ENCODE measurements around the gene ZNF827. TPM values are rescaled to one million over a fixed set of nuclear protein-coding genes. Genes with fewer than 3 reads are reported as not detected.

ZNF827 gene
- total and polyA plus RNA-seq, 4 experiments from 2014 or later = 1.4 to 27.3 (median 14.0) TPM

DNA sequence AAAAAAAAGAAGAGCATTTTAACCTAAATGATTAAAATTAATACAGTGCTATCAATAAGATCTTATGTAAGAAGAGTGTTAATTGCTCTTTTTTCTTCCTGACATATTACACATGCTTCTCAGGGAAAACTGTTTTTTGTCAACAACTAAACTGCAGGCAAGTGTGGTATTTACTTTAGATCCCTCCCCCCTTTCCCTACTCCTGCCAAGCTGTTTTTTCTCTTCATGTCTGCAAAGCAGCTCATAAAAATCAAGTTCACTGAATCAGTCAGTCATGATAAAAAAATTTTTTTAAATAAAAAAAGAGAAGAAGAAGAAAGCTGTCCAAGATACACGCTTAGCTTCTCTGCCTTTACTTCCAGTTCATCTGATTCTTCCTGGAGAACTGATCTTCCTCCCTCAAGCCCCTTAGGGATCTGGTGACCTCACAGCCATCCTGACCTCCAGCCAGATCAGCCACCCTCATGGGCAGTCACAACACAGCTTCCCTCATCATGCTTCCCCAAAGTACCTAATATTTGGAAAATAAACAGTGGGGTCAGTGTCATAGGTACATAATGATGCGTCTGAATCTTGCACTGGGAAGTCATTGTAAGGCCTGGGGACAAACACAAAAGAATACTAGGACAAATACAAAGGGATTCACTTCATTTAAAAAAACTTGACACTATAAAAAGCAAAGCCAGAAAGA, 87.0 kb downstream of the ZNF827 start:
- Histone ChIP-seq H3K4me3 (ENCODE audit: low read length in 2 of 2) (no peak overlapping the region), H3K36me3 (ENCODE audit: insufficient read depth, low read length) (no peaks in the 10 kb centered on the region), H3K27ac (ENCODE audit: low read depth, low read length) (no peak overlapping the region), H3K9me3 (ENCODE audit: control insufficient read depth in 1 of 2, low read length in 2 of 2) (no peaks in the 10 kb centered on the region), H3K4me1 (ENCODE audit: insufficient read depth, low read length) (no peaks in the 10 kb centered on the region), H3K27me3 (ENCODE audit: insufficient read depth, low read length) (no peaks in the 10 kb centered on the region)
- H3K4me1 Mint-ChIP-seq = no peaks in the 10 kb centered on the region
- POLR2A ChIA-PET (ENCODE audit: partially characterized antibody) = no interaction called here
- intact Hi-C loops (cut with micrococcal nuclease) = no loop called here
- no peak for DNase-seq
- peaks cover 0 to 2% (median 0%) of the 10 kb centered on the region in 8 donors for H3K9me3 Mint-ChIP-seq
- peak overlapping the region in 1 of 7 donors; percentile 58 for H3K27ac Mint-ChIP-seq
- H3K36me3 Mint-ChIP-seq = peaks cover 23 to 24% of the 10 kb centered on the region in 2 donors
- H3K4me3 Mint-ChIP-seq = no peak overlapping the region
- CTCF ChIA-PET (ENCODE audit: partially characterized antibody) = no interaction called here
- H3K27me3 Mint-ChIP-seq = no peaks in the 10 kb centered on the region

DNA sequence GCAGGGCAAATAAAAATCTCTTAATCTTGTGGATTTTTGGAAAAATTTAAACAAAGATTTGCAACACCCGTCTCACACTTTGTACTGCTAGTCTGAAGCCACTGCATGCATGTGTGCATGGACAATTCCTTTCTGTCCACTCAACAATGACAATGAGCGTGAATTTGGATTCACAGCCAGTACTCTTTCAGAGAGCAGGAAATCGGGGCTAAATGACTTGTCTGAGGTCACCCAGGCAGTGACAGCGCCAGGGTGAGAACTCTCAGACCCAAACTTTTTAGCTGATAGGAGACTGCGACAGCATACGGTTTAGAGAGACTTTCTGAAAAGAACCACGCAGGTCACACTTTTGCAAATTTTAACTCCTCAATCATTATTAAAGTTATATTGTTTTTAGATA, 90.9 kb downstream of the ZNF827 start:
- Mint-ChIP-seq H3K4me3 (no peak overlapping the region), H3K9me3 (no peaks in the 10 kb centered on the region), H3K27me3 (no peaks in the 10 kb centered on the region), H3K4me1 (peaks cover 9 to 24% (median 12%) of the 10 kb centered on the region in 4 donors), H3K27ac (no peak overlapping the region), H3K36me3 (peaks cover 38 to 39% of the 10 kb centered on the region in 2 donors)
- H3K9me3 ChIP-seq (ENCODE audit: control insufficient read depth in 1 of 2, low read length in 2 of 2) = no peaks in the 10 kb centered on the region
- H3K4me3 ChIP-seq (ENCODE audit: low read length in 2 of 2) = no peak overlapping the region
- intact Hi-C loops (cut with micrococcal nuclease) = no loop called here
- peaks cover 8% of the 10 kb centered on the region for H3K4me1 ChIP-seq (ENCODE audit: insufficient read depth, low read length)
- H3K36me3 ChIP-seq (ENCODE audit: insufficient read depth, low read length) = no peaks in the 10 kb centered on the region
- DNase-seq = no peak
- no peak overlapping the region for H3K27ac ChIP-seq (ENCODE audit: low read depth, low read length)
- CTCF ChIA-PET (ENCODE audit: partially characterized antibody) = interaction anchor here (1.3 kb wide), 1 partner anchor 37 kb away, joined by 5 read pairs; no protein-coding TSS in a partner anchor
- H3K27me3 ChIP-seq (ENCODE audit: insufficient read depth, low read length) = no peaks in the 10 kb centered on the region
- POLR2A ChIA-PET (ENCODE audit: partially characterized antibody) = no interaction called here

GRCh38 chr4:145845118-145845517, 93.5 kb downstream of the ZNF827 start:
- CTCF ChIA-PET (ENCODE audit: partially characterized antibody) = no interaction called here
- Histone ChIP-seq H3K4me3 (ENCODE audit: low read length in 2 of 2) (no peak overlapping the region), H3K27me3 (ENCODE audit: insufficient read depth, low read length) (no peaks in the 10 kb centered on the region), H3K4me1 (ENCODE audit: insufficient read depth, low read length) (peaks cover 8% of the 10 kb centered on the region), H3K9me3 (ENCODE audit: control insufficient read depth in 1 of 2, low read length in 2 of 2) (no peaks in the 10 kb centered on the region), H3K36me3 (ENCODE audit: insufficient read depth, low read length) (no peaks in the 10 kb centered on the region), H3K27ac (ENCODE audit: low read depth, low read length) (no peak overlapping the region)
- no peak for DNase-seq
- Mint-ChIP-seq H3K9me3 (no peaks in the 10 kb centered on the region), H3K4me3 (no peak overlapping the region), H3K36me3 (peaks cover 45% of the 10 kb centered on the region in 2 donors), H3K27ac (peak overlapping the region in 2 of 7 donors; percentile 15 to 35), H3K4me1 (peaks cover 9 to 28% (median 12%) of the 10 kb centered on the region in 4 donors), H3K27me3 (no peaks in the 10 kb centered on the region)
- intact Hi-C loops (cut with micrococcal nuclease) = no loop called here
- POLR2A ChIA-PET (ENCODE audit: partially characterized antibody) = no interaction called here

- H3K27me3 Mint-ChIP-seq = no peaks in the 10 kb centered on the region
- H3K4me3 Mint-ChIP-seq = peak overlapping the region in 1 of 8 donors; percentile 4
- peaks cover 9 to 28% (median 12%) of the 10 kb centered on the region in 4 donors for H3K4me1 Mint-ChIP-seq
- CTCF ChIA-PET (ENCODE audit: partially characterized antibody) = no interaction called here
- Histone ChIP-seq H3K27me3 (ENCODE audit: insufficient read depth, low read length) (no peaks in the 10 kb centered on the region), H3K9me3 (ENCODE audit: control insufficient read depth in 1 of 2, low read length in 2 of 2) (no peaks in the 10 kb centered on the region), H3K36me3 (ENCODE audit: insufficient read depth, low read length) (no peaks in the 10 kb centered on the region), H3K4me1 (ENCODE audit: insufficient read depth, low read length) (peaks cover 8% of the 10 kb centered on the region), H3K4me3 (ENCODE audit: low read length in 2 of 2) (no peak overlapping the region), H3K27ac (ENCODE audit: low read depth, low read length) (no peak overlapping the region)
- POLR2A ChIA-PET (ENCODE audit: partially characterized antibody) = interaction anchor here (1.3 kb wide), 1 partner anchor 75 kb away, joined by 7 read pairs; no protein-coding TSS in a partner anchor
- intact Hi-C loops (cut with micrococcal nuclease) = no loop called here
- no peaks in the 10 kb centered on the region for H3K9me3 Mint-ChIP-seq
- DNase-seq = no peak
- peaks cover 45 to 47% of the 10 kb centered on the region in 2 donors for H3K36me3 Mint-ChIP-seq
- peak overlapping the region in 5 of 7 donors; percentile 36 to 80 (median 51) for H3K27ac Mint-ChIP-seq
Measured at GRCh38 chr4:145843639-145844038, 95.0 kb downstream of the ZNF827 start.

GRCh38 chr4:145843148-145843547, 95.5 kb downstream of the ZNF827 start:
- POLR2A ChIA-PET (ENCODE audit: partially characterized antibody) = interaction anchor here (1.3 kb wide), 1 partner anchor 75 kb away, joined by 7 read pairs; no protein-coding TSS in a partner anchor
- H3K9me3 Mint-ChIP-seq = no peaks in the 10 kb centered on the region
- H3K4me3 ChIP-seq (ENCODE audit: low read length in 2 of 2) = no peak overlapping the region
- no peaks in the 10 kb centered on the region for H3K36me3 ChIP-seq (ENCODE audit: insufficient read depth, low read length)
- CTCF ChIA-PET (ENCODE audit: partially characterized antibody) = interaction anchor here (0.7 kb wide), 1 partner anchor 93 kb away, joined by 3 read pairs; no protein-coding TSS in a partner anchor
- no peak for DNase-seq
- peaks cover 40 to 47% of the 10 kb centered on the region in 2 donors for H3K36me3 Mint-ChIP-seq
- H3K27me3 Mint-ChIP-seq = no peaks in the 10 kb centered on the region
- H3K27ac ChIP-seq (ENCODE audit: low read depth, low read length) = no peak overlapping the region
- no peaks in the 10 kb centered on the region for H3K27me3 ChIP-seq (ENCODE audit: insufficient read depth, low read length)
- peak overlapping the region in 2 of 7 donors; percentile 43 to 67 for H3K27ac Mint-ChIP-seq
- intact Hi-C loops (cut with micrococcal nuclease) = no loop called here
- H3K9me3 ChIP-seq (ENCODE audit: control insufficient read depth in 1 of 2, low read length in 2 of 2) = no peaks in the 10 kb centered on the region
- H3K4me3 Mint-ChIP-seq = no peak overlapping the region
- peaks cover 9 to 28% (median 12%) of the 10 kb centered on the region in 4 donors for H3K4me1 Mint-ChIP-seq
- H3K4me1 ChIP-seq (ENCODE audit: insufficient read depth, low read length) = peaks cover 8% of the 10 kb centered on the region

- no peaks in the 10 kb centered on the region for H3K27me3 ChIP-seq (ENCODE audit: insufficient read depth, low read length)
- H3K27me3 Mint-ChIP-seq = no peaks in the 10 kb centered on the region
- H3K4me1 ChIP-seq (ENCODE audit: insufficient read depth, low read length) = peaks cover 8% of the 10 kb centered on the region
- no peaks in the 10 kb centered on the region for H3K9me3 Mint-ChIP-seq
- peaks cover 9 to 28% (median 12%) of the 10 kb centered on the region in 4 donors for H3K4me1 Mint-ChIP-seq
- no peaks in the 10 kb centered on the region for H3K9me3 ChIP-seq (ENCODE audit: control insufficient read depth in 1 of 2, low read length in 2 of 2)
- intact Hi-C loops (cut with micrococcal nuclease) = no loop called here
- H3K4me3 ChIP-seq (ENCODE audit: low read length in 2 of 2) = no peak overlapping the region
- CTCF ChIA-PET (ENCODE audit: partially characterized antibody) = interaction anchor here (0.7 to 1.2 kb wide), 2 partner anchors 35 to 94 kb away, joined by 3 read pairs; no protein-coding TSS in a partner anchor
- H3K36me3 Mint-ChIP-seq = peaks cover 35 to 41% of the 10 kb centered on the region in 2 donors
- POLR2A ChIA-PET (ENCODE audit: partially characterized antibody) = no interaction called here
- H3K27ac Mint-ChIP-seq = no peak overlapping the region
- DNase-seq = no peak
- H3K4me3 Mint-ChIP-seq = no peak overlapping the region
- no peaks in the 10 kb centered on the region for H3K36me3 ChIP-seq (ENCODE audit: insufficient read depth, low read length)
- H3K27ac ChIP-seq (ENCODE audit: low read depth, low read length) = no peak overlapping the region
Measured at GRCh38 chr4:145842224-145842887, 96.3 kb downstream of the ZNF827 start.

- POLR2A ChIA-PET (ENCODE audit: partially characterized antibody) = no interaction called here
- peaks cover 29 to 35% of the 10 kb centered on the region in 2 donors for H3K36me3 Mint-ChIP-seq
- no peaks in the 10 kb centered on the region for H3K27me3 Mint-ChIP-seq
- CTCF ChIA-PET (ENCODE audit: partially characterized antibody) = no interaction called here
- Histone ChIP-seq H3K4me3 (ENCODE audit: low read length in 2 of 2) (no peak overlapping the region), H3K27me3 (ENCODE audit: insufficient read depth, low read length) (no peaks in the 10 kb centered on the region), H3K4me1 (ENCODE audit: insufficient read depth, low read length) (peaks cover 8% of the 10 kb centered on the region), H3K27ac (ENCODE audit: low read depth, low read length) (no peak overlapping the region), H3K9me3 (ENCODE audit: control insufficient read depth in 1 of 2, low read length in 2 of 2) (no peaks in the 10 kb centered on the region), H3K36me3 (ENCODE audit: insufficient read depth, low read length) (no peaks in the 10 kb centered on the region)
- H3K9me3 Mint-ChIP-seq = no peaks in the 10 kb centered on the region
- DNase-seq = no peak
- peaks cover 9 to 28% (median 12%) of the 10 kb centered on the region in 4 donors for H3K4me1 Mint-ChIP-seq
- H3K4me3 Mint-ChIP-seq = no peak overlapping the region
- intact Hi-C loops (cut with micrococcal nuclease) = no loop called here
- no peak overlapping the region for H3K27ac Mint-ChIP-seq
Measured at GRCh38 chr4:145840801-145841200, 97.8 kb downstream of the ZNF827 start.

Data from CD4-positive, alpha-beta memory T cell (primary cell).